ENCODE measurements around the gene SLC31A1.
"Not testable (repeated sequence)": the region's sequence is repeated elsewhere in the genome, so short reads cannot be mapped to it uniquely, and the experiment has no call there.

The SLC31A1 gene

GRCh38 chr9:113231701-113232100, 10.4 kb downstream of the SLC31A1 start:
- DNase-seq (ENCODE audit: low read depth in 1 of 2, low spot score in 1 of 2), result no peak
- TF ChIP-seq CTCF (IDR thresholded peaks at IDR 0.05; ENCODE audit: insufficient read depth, low read length) (no peak), POLR2AphosphoS5 (IDR thresholded peaks at IDR 0.05; ENCODE audit: low read depth) (no peak), GABPA (IDR thresholded peaks at IDR 0.05; ENCODE audit: low read depth) (no peak), REST (IDR thresholded peaks at IDR 0.05; ENCODE audit: insufficient replicate concordance, low read depth) (no peak), SPI1 (IDR thresholded peaks at IDR 0.05; ENCODE audit: borderline replicate concordance, low read depth) (no peak)
- Histone ChIP-seq H3K4me3 (replicated peaks; ENCODE audit: insufficient read depth, low read length) (no peak overlapping the region), H3K27ac (replicated peaks) (no peak overlapping the region), H3K27me3 (ENCODE audit: insufficient read depth, poor library complexity, severe bottlenecking) (no peaks in the 10 kb centered on the region)

- DNase-seq (ENCODE audit: low read depth in 1 of 2, low spot score in 1 of 2); H3K4me3 ChIP-seq (replicated peaks; ENCODE audit: insufficient read depth, low read length); H3K27me3 ChIP-seq (ENCODE audit: insufficient read depth, poor library complexity, severe bottlenecking); H3K27ac ChIP-seq (replicated peaks): not testable (repeated sequence)
These were observed 14.4 kb downstream of the SLC31A1 start for GRCh38 chr9:113235701-113236255.

- Histone ChIP-seq H3K4me3 (replicated peaks; ENCODE audit: insufficient read depth, low read length) (no peak overlapping the region), H3K27ac (replicated peaks) (no peak overlapping the region), H3K27me3 (ENCODE audit: insufficient read depth, poor library complexity, severe bottlenecking) (no peaks in the 10 kb centered on the region)
- no peak for DNase-seq (ENCODE audit: low read depth in 1 of 2, low spot score in 1 of 2)
- TF ChIP-seq GABPA (IDR thresholded peaks at IDR 0.05; ENCODE audit: low read depth) (no peak), CTCF (IDR thresholded peaks at IDR 0.05; ENCODE audit: insufficient read depth, low read length) (no peak), POLR2AphosphoS5 (IDR thresholded peaks at IDR 0.05; ENCODE audit: low read depth) (no peak), REST (IDR thresholded peaks at IDR 0.05; ENCODE audit: insufficient replicate concordance, low read depth) (no peak), SPI1 (IDR thresholded peaks at IDR 0.05; ENCODE audit: borderline replicate concordance, low read depth) (no peak)
These were observed 15.7 kb downstream of the SLC31A1 start for GRCh38 chr9:113237026-113237425.

DNA sequence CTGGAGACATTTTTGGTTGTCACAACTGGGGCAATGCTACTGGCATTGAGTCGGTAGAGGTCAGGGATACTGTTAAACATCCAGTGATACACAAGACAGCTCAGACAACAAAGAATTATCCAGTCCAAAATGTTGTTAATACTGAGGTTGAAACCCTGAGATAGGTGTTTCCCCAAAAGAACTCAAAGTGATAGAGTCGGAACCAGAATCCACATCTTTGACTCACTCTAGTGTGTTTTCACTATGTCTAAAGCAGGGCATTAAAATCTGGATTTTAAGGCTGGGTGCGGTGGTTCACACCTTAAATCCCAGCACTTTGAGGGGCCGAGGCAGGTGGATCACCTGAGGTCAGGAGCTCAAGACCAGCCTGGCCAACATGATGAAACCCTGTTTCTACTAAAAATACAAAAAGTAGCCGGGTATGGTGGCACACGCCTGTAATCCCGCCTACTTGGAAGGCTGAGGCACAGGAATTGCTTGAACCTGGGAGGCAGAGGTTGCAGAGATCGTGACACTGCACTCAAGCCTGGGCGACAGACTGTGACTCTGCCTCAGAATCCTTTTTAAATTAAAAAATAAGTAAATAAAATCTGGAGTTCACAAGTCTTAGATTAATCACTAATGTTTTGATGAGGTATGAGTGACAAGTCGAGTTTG, 17.0 kb downstream of the SLC31A1 start:
- H3K4me3 ChIP-seq (replicated peaks; ENCODE audit: insufficient read depth, low read length), result no peak overlapping the region
- no peak overlapping the region for H3K27ac ChIP-seq (replicated peaks)
- no peak for DNase-seq (ENCODE audit: low read depth in 1 of 2, low spot score in 1 of 2)
- TF ChIP-seq CTCF (IDR thresholded peaks at IDR 0.05; ENCODE audit: insufficient read depth, low read length) (no peak), SPI1 (IDR thresholded peaks at IDR 0.05; ENCODE audit: borderline replicate concordance, low read depth) (no peak), POLR2AphosphoS5 (IDR thresholded peaks at IDR 0.05; ENCODE audit: low read depth) (no peak), REST (IDR thresholded peaks at IDR 0.05; ENCODE audit: insufficient replicate concordance, low read depth) (no peak), GABPA (IDR thresholded peaks at IDR 0.05; ENCODE audit: low read depth) (no peak)
- no peaks in the 10 kb centered on the region for H3K27me3 ChIP-seq (ENCODE audit: insufficient read depth, poor library complexity, severe bottlenecking)
